Stimulated activated CD8-positive, alpha-beta memory T cell treated with anti-CD3 and anti-CD28 coated beads, Interleukin-12 subunit alpha, Interleukin-12 subunit beta, amount 100 ng/mL, for 4 hours (primary cell): ENCODE measurements around the gene COL11A2.

Experiments used
- DNase-seq: peaks from one replicate; pipeline ENCODE4 v3.0.0-alpha.2; 2020; ENCODE audit warnings: low read depth

Gene COL11A2

GRCh38 chr6:33192671-33193602 lies 670 bp upstream of the COL11A2 start:
- DNase-seq = no peak

- no peak for DNase-seq
These were observed 723 bp downstream of the COL11A2 start for GRCh38 chr6:33191383-33192104.

- no peak for DNase-seq
These were observed 1.7 kb downstream of the COL11A2 start for GRCh38 chr6:33190504-33191107.

- DNase-seq = no peak
These were observed 2.4 kb downstream of the COL11A2 start for GRCh38 chr6:33189625-33190448.

GRCh38 chr6:33189164-33189563 lies 3.1 kb downstream of the COL11A2 start:
- DNase-seq = no peak

- no peak for DNase-seq
These were observed 4.5 kb downstream of the COL11A2 start for GRCh38 chr6:33187809-33188208.

- DNase-seq = no peak
These were observed 6.5 kb downstream of the COL11A2 start for GRCh38 chr6:33185654-33186187.

- no peak for DNase-seq
These were observed 7.1 kb downstream of the COL11A2 start for GRCh38 chr6:33185190-33185589.

GRCh38 chr6:33183071-33183683 lies 9.1 kb downstream of the COL11A2 start:
- no peak for DNase-seq

GRCh38 chr6:33181141-33181540 lies 11.1 kb downstream of the COL11A2 start:
- no peak for DNase-seq

- DNase-seq = no peak
These were observed 13.4 kb downstream of the COL11A2 start for GRCh38 chr6:33178755-33179475.

- DNase-seq = no peak
These were observed 14.5 kb downstream of the COL11A2 start for GRCh38 chr6:33177552-33178446.

GRCh38 chr6:33176906-33177305 lies 15.4 kb downstream of the COL11A2 start:
- DNase-seq = no peak

GRCh38 chr6:33175436-33176069 lies 16.7 kb downstream of the COL11A2 start:
- no peak for DNase-seq

- no peak for DNase-seq
These were observed 17.5 kb downstream of the COL11A2 start for GRCh38 chr6:33174784-33175183.

GRCh38 chr6:33173535-33174180 lies 18.6 kb downstream of the COL11A2 start:
- DNase-seq = no peak

- no peak for DNase-seq
These were observed 19.4 kb downstream of the COL11A2 start for GRCh38 chr6:33172688-33173534.
